SK-N-SH (cell line): ENCODE results near the gene ASPDH.

ENCODE experiments used
- CTCF ChIP-seq: fragments of 200-600 bp; sonication (generic); IDR thresholded peaks from 2 replicates; pipeline ENCODE4 v1.6.1; 2017; ENCODE audit warnings: antibody characterized with exemption, mild to moderate bottlenecking, moderate library complexity
- RFX5 ChIP-seq: IDR thresholded peaks from 2 replicates; pipeline ENCODE4 v1.6.1; 2012; ENCODE audit warnings: mild to moderate bottlenecking, improper control_type of control experiment, low read length
- TAF1 ChIP-seq: IDR thresholded peaks from 2 replicates; pipeline ENCODE4 v1.6.1; 2012; ENCODE audit warnings: low read depth, mild to moderate bottlenecking, low read length, moderate library complexity, borderline replicate concordance
- YY1 ChIP-seq: IDR thresholded peaks from 2 replicates; pipeline ENCODE4 v1.4.0; 2012; ENCODE audit warnings: low read depth, mild to moderate bottlenecking

DNA sequence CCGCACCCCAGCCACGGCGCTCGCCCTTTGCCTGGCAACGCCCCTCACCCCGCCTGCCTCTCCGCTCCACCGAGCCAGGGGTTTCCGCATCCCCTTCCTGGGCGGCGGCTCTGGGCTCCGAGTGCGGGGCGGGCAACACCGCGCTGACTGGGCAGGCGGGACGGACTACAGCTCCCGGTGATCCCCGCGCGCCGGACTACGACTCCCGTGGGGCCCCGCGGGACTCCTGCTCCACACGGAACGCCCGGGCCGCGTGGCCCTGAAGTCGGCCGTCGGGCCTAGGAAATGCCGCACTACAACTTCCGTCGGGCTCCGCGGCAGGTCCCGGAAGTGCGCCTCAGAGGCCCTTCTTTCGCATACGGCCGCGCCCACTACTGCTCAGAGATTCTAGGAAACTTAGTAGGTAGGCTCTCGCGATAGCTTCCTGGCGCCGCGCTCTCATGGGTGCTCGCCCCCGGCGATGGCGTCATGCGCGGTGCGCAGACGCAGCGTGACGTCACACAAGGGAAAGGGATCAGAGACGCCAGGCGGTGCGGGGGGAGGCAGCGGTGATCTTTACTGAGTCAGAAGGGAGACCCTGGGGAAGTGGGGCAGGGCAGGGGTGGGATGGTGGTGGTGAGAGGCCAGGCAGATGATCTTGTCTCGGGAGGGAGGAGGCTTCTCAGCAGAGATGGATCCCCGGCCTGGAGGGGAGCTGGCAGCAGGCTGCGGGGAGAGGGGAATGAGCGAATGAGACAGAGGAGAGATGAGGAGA is 2.5 kb downstream of the ASPDH start, which contains the start of gene JOSD2:
- TF ChIP-seq RFX5 = no peak
- no peak for TF ChIP-seq CTCF
- no peak for TF ChIP-seq TAF1
- TF ChIP-seq YY1 = no peak; the same call in 1 of the 2 replicates
